SU-DHL-6 (cell line): ENCODE data around the gene ADAM8.

Experiments used
- H2AFZ ChIP-seq: fragments of 200-600 bp; sonication (generic); 2 replicates; pipeline ENCODE4 v1.6.1; 2014; ENCODE audit warnings: low read depth, mild to moderate bottlenecking, moderate library complexity, mixed read lengths, antibody characterized with exemption, low read length; ENCODE audit not compliant: severe bottlenecking
- H3F3A ChIP-seq: fragments of 200-600 bp; shearing (Covaris generic); 2 replicates; pipeline ENCODE4 v1.6.0; 2016; ENCODE audit warnings: antibody characterized with exemption, mild to moderate bottlenecking; ENCODE audit not compliant: insufficient read depth
- H3K27ac ChIP-seq: fragments of 200-600 bp; sonication (generic); 2 replicates; pipeline ENCODE4 v1.5.1; 2016; ENCODE audit warnings: low read depth, mild to moderate bottlenecking, low read length, moderate library complexity, mixed read lengths
- H3K27me3 ChIP-seq: fragments of 200-600 bp; sonication (generic), shearing (Covaris generic); 2 replicates; pipeline ENCODE4 v1.6.0; 2014; ENCODE audit warnings: mild to moderate bottlenecking, low read length
- H3K36me3 ChIP-seq: fragments of 200-600 bp; sonication (generic); 2 replicates; pipeline ENCODE4 v1.6.1; 2014; ENCODE audit warnings: mild to moderate bottlenecking, low read length, mixed read lengths
- H3K4me2 ChIP-seq: fragments of 300-600, 200-600 bp; shearing (Covaris generic), sonication (generic); 2 replicates; pipeline ENCODE4 v1.6.0; 2014; ENCODE audit warnings: low read length, low read depth, mild to moderate bottlenecking; ENCODE audit not compliant: poor library complexity, severe bottlenecking
- H3K4me3 ChIP-seq: fragments of 200-600 bp; sonication (generic); 2 replicates; pipeline ENCODE4 v1.5.1; 2014; ENCODE audit warnings: antibody characterized with exemption, low read length, mild to moderate bottlenecking, mixed read lengths; ENCODE audit not compliant: insufficient read depth, poor library complexity, severe bottlenecking
- H3K79me2 ChIP-seq: fragments of 200-600 bp; sonication (generic); 2 replicates; pipeline ENCODE4 v1.6.1; 2014; ENCODE audit warnings: mild to moderate bottlenecking, low read length, moderate library complexity; ENCODE audit not compliant: insufficient read depth
- H3K9ac ChIP-seq: fragments of 200-600 bp; sonication (generic); 2 replicates; pipeline ENCODE4 v1.7.0; 2014; ENCODE audit warnings: mild to moderate bottlenecking, low read length
- H3K9me2 ChIP-seq: fragments of 200-600 bp; sonication (generic); replicated peaks from 2 replicates; pipeline ENCODE4 v1.6.1; 2014; ENCODE audit warnings: low read length; ENCODE audit not compliant: insufficient read depth
- H3K9me3 ChIP-seq: fragments of 200-600 bp; sonication (generic); 2 replicates; pipeline ENCODE4 v1.6.1; 2014; ENCODE audit warnings: low read length, mixed read lengths; ENCODE audit not compliant: insufficient read depth
- H4K20me1 ChIP-seq: fragments of 200-600 bp; sonication (generic); 2 replicates; pipeline ENCODE4 v1.6.1; 2014; ENCODE audit warnings: low read depth, mild to moderate bottlenecking, antibody characterized with exemption, low read length, moderate library complexity, mixed read lengths
- CTCF ChIP-seq: fragments of 200-600 bp; sonication (generic); IDR thresholded peaks from one replicate; pipeline ENCODE4 v1.5.1; 2017; ENCODE audit warnings: antibody characterized with exemption, mild to moderate bottlenecking, low read length, moderate library complexity; ENCODE audit not compliant: insufficient read depth, poor library complexity, severe bottlenecking
- EZH2phosphoT487 ChIP-seq: fragments of 200-600 bp; sonication (generic), shearing (Covaris generic); conservative IDR thresholded peaks from 2 replicates; pipeline ENCODE4 v1.6.1; 2018; ENCODE audit warnings: mild to moderate bottlenecking, antibody characterized with exemption, low read length, moderate library complexity, mixed read lengths

Gene ADAM8

DNA sequence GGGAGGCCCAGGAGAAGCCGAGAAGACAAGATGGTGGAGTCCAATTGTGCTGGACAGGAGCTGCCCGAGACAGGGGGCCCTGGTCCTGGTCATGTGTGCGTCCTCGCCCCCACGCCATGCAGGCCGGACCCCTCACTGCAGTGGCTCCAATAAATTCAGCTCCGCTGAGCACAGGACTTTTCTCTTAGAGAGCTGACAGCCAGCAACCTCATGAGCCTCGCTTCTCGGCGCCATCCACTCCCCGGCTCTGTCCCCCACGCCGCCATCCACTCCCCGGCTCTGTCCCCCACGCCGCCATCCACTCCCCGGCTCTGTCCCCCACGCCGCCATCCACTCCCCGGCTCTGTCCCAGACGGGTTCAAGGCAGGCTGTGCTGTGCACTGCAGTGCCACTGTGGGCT, 49.4 kb downstream of the ADAM8 start:
- Histone ChIP-seq H2AFZ (no peak overlapping the region), H3K9ac (no peak overlapping the region), H3K9me2 (no peaks in the 10 kb centered on the region), H3K4me2 (no peak overlapping the region), H3F3A (no peaks in the 10 kb centered on the region), H3K36me3 (no peaks in the 10 kb centered on the region), H3K9me3 (no peaks in the 10 kb centered on the region), H3K27me3 (no peaks in the 10 kb centered on the region), H3K79me2 (no peaks in the 10 kb centered on the region), H3K27ac (no peak overlapping the region), H3K4me3 (no peak overlapping the region), H4K20me1 (no peaks in the 10 kb centered on the region)
- no peak for TF ChIP-seq EZH2phosphoT487
- TF ChIP-seq CTCF, result no peak

DNA sequence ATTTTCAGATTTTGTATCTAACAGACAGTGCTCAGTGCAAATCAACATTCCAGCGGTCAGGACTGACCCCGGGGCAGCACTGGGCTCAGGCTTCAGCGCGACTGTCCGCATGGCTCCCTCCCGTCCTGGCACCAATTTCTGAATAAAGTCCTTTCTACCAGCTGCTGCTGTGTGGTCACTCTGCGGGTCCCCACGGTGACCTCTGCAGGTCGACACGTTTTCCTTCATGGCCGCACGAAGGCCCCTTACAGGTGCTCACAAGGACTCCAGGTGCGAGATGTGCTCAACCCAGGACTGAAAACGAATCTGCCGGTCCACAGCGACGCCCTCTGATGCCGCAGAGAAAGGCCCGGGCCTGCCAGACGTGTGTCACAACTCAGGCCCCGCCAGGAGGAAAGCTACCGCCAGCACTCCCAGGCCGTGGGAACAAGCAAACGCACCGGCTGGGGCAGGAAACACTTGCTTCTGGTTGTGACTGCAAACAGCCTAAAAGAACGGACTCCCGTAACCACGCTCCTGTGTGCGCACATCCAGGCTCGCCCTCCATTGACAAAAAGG, 50.3 kb downstream of the ADAM8 start:
- Histone ChIP-seq H3F3A (no peaks in the 10 kb centered on the region), H3K9me3 (no peaks in the 10 kb centered on the region), H4K20me1 (no peaks in the 10 kb centered on the region), H3K9me2 (no peaks in the 10 kb centered on the region), H3K4me2 (no peak overlapping the region), H3K79me2 (no peaks in the 10 kb centered on the region), H2AFZ (no peak overlapping the region), H3K9ac (no peak overlapping the region), H3K36me3 (no peaks in the 10 kb centered on the region), H3K27ac (no peak overlapping the region), H3K4me3 (no peak overlapping the region), H3K27me3 (no peaks in the 10 kb centered on the region)
- TF ChIP-seq EZH2phosphoT487 (no peak), CTCF (no peak)

- no peak overlapping the region for H3K9ac ChIP-seq
- H3F3A ChIP-seq, result no peaks in the 10 kb centered on the region
- no peaks in the 10 kb centered on the region for H3K79me2 ChIP-seq
- H3K27me3 ChIP-seq, result no peaks in the 10 kb centered on the region
- TF ChIP-seq CTCF, result no peak
- TF ChIP-seq EZH2phosphoT487, result no peak
- no peak overlapping the region for H3K4me3 ChIP-seq
- no peak overlapping the region for H3K27ac ChIP-seq
- H3K9me2 ChIP-seq, result no peaks in the 10 kb centered on the region
- H2AFZ ChIP-seq, result no peak overlapping the region
- no peaks in the 10 kb centered on the region for H3K36me3 ChIP-seq
- H3K9me3 ChIP-seq, result no peaks in the 10 kb centered on the region
- no peak overlapping the region for H3K4me2 ChIP-seq
- no peaks in the 10 kb centered on the region for H4K20me1 ChIP-seq
Observed at GRCh38 chr10:133225707-133226191, 50.9 kb downstream of the ADAM8 start.
